Skeletal muscle tissue (tissue), 4 donors: ENCODE measurements around the gene TTC24. TPM values are rescaled to one million over a fixed set of nuclear protein-coding genes. Genes with fewer than 3 reads are reported as not detected.
A peak's percentile ranks its signal among the peaks of the same experiment; 100 is the strongest.

Experiments
- H3K27ac ChIP-seq: one replicate; pipeline ENCODE4 v1.7.0; 2013; ENCODE audit warnings: mild to moderate bottlenecking, low read depth, low read length, inconsistent platforms
- H3K27me3 ChIP-seq, 3 donors: one replicate each; pipeline ENCODE4 v1.7.0; 2013; ENCODE audit warnings: low read length in 3 of 3; ENCODE audit not compliant: control insufficient read depth in 3 of 3, insufficient read depth in 3 of 3
- H3K36me3 ChIP-seq, 3 donors: one replicate each; pipeline ENCODE4 v1.7.0; 2013; ENCODE audit warnings: low read length in 3 of 3; ENCODE audit not compliant: control insufficient read depth in 3 of 3, insufficient read depth in 3 of 3
- H3K4me1 ChIP-seq, 3 donors: one replicate each; pipeline ENCODE4 v1.7.0; 2013; ENCODE audit warnings: low read length in 3 of 3, mild to moderate bottlenecking in 3 of 3; ENCODE audit not compliant: control insufficient read depth in 3 of 3, insufficient read depth in 3 of 3
- H3K4me3 ChIP-seq, 3 donors: one replicate each; pipeline ENCODE4 v1.7.0; 2013; ENCODE audit warnings: low read length in 3 of 3
- H3K9ac ChIP-seq, 3 donors: one replicate each; pipeline ENCODE4 v1.7.0; 2013; ENCODE audit warnings: low read length in 3 of 3, mild to moderate bottlenecking in 3 of 3, moderate library complexity in 2 of 3, low read depth in 1 of 3
- H3K9me3 ChIP-seq, 3 donors: one replicate each; pipeline ENCODE4 v1.7.0; 2013; ENCODE audit warnings: low read length in 3 of 3; ENCODE audit not compliant: control insufficient read depth in 3 of 3
- total RNA-seq: library from RNA; depleted of rRNA; stranded (reverse); fragments of >200 nt; gene quantifications from one replicate; pipeline ENCODE4 v1.2.3, GENCODE V29; 2014
- donor health status: Osteomylitis.

Gene TTC24
- total RNA-seq, 1 donor from 2014 or later = not detected

DNA sequence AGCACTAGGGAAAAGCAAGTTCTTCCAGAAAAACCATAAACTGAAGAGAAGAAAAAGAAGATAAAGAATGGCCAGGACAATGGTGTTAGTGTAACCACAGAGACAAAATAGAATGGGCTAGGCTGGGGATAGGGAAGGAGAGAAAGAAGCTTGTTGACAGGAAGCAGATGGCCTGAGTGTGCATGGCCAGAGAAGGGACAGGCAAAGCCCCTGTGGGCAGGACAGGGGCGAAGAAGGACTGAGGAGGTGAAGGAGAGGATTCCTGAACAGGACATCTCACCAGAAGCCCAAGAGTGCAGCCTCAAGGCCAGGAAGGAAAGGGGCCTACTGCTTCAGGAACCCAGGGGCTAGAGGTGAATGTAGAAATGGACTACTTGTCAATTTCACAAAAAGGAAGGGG lies 36.5 kb upstream of the TTC24 start:
- peaks cover 0 to 13% (median 8%) of the 10 kb centered on the region in 3 donors for H3K4me1 ChIP-seq
- no peak overlapping the region for H3K9ac ChIP-seq
- H3K36me3 ChIP-seq = no peaks in the 10 kb centered on the region
- no peak overlapping the region for H3K4me3 ChIP-seq
- H3K9me3 ChIP-seq = no peaks in the 10 kb centered on the region
- no peak overlapping the region for H3K27ac ChIP-seq
- no peaks in the 10 kb centered on the region for H3K27me3 ChIP-seq

DNA sequence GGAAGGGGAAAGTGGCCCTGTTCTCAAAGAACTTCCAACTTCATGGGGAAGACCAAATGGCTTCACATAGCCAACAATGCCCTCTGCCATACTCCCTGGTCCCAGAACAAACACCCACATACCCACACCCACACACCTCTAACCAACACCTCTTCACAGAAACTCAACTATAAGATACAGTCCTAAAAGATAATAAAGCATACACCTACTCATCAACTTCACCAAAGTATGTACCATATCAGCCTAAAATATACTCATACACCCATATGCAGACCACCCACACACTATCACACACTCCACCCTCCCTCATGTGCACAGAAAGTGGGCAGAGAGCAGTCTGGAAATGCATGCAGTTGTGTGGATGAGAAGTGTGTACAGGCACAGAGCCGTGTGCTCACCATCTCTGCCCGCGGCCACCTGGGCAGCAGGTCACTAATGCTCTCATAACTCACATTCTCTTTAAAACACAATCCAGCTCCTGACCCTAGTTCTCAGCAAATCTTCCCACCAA lies 34.9 kb upstream of the TTC24 start:
- Histone ChIP-seq H3K9me3 (no peaks in the 10 kb centered on the region), H3K9ac (no peak overlapping the region), H3K4me3 (no peak overlapping the region), H3K36me3 (no peaks in the 10 kb centered on the region), H3K4me1 (peaks cover under 1 to 13% (median 5%) of the 10 kb centered on the region in 3 donors), H3K27me3 (no peaks in the 10 kb centered on the region), H3K27ac (no peak overlapping the region)

DNA sequence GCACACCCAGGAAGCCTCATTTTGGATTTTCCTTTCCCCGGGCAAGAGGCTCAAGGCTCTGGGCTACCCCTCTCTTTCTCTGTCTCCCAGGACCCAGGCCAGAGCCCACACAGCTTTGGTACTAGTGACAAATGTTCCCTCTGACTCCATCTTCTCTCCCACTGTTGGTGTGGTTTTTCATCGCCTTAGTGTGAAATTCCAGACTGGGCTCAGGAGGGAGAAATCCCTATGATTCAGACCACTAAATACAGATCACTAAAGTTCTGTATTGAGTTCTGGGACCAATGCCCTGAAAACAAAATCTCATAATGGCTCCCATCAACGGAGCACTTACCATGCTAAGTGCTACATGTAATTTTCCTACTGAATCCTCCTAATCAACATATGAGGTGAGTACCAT lies 33.3 kb upstream of the TTC24 start:
- no peak overlapping the region for H3K27ac ChIP-seq

DNA sequence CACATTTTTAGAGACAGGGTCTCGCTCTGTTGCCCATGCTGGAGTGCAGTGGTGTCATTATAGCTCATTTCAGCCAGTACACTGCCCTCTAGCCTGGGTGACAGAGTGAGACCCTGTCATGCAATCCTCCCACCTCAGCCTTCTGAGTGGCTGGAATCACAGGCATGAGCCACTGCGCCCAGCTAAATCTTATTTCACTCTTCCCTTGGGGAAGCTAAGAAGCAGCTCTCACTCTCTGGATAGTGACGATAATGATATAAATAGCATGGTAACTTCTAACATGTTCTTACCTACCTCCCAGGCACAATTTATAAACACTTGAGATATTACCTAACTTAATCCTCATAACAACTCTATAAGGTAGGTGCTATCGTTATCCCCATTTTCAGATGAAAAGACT lies 32.1 kb upstream of the TTC24 start:
- Histone ChIP-seq H3K4me1 (peaks cover 5 to 7% (median 7%) of the 10 kb centered on the region in 3 donors), H3K27me3 (no peaks in the 10 kb centered on the region), H3K27ac (no peak overlapping the region), H3K4me3 (no peak overlapping the region), H3K9ac (no peak overlapping the region), H3K9me3 (no peaks in the 10 kb centered on the region), H3K36me3 (no peaks in the 10 kb centered on the region)

More for the DNA sequence above, 33.3 kb upstream of the TTC24 start:
- Histone ChIP-seq H3K4me1 (peaks cover 5 to 7% (median 7%) of the 10 kb centered on the region in 3 donors), H3K9ac (no peak overlapping the region), H3K27me3 (no peaks in the 10 kb centered on the region), H3K9me3 (no peaks in the 10 kb centered on the region), H3K36me3 (no peaks in the 10 kb centered on the region), H3K4me3 (no peak overlapping the region)

DNA sequence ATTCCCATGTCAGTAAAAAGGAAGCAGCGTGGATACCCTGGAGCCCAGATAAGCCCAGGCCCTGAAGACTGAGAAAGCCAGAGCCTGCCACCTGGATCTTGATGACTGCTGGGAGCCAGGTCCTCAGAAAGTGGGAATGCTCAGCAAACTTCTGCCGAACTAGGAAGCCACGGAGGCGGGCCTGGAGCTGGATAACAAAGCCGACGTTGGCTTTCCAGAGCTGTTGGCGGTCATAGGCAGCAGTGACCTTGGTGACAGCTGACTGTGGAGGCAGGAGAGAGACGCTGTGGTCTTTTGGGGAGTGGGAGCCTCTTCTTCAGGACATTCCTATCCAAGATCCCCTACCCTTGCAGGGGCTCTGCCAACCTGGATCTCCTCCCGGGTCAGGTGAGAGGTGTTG lies 31.5 kb upstream of the TTC24 start:
- Histone ChIP-seq H3K9ac (no peak overlapping the region), H3K4me1 (peaks cover 5 to 7% (median 7%) of the 10 kb centered on the region in 3 donors), H3K27me3 (no peaks in the 10 kb centered on the region), H3K36me3 (no peaks in the 10 kb centered on the region), H3K4me3 (no peak overlapping the region), H3K27ac (no peak overlapping the region), H3K9me3 (no peaks in the 10 kb centered on the region)

DNA sequence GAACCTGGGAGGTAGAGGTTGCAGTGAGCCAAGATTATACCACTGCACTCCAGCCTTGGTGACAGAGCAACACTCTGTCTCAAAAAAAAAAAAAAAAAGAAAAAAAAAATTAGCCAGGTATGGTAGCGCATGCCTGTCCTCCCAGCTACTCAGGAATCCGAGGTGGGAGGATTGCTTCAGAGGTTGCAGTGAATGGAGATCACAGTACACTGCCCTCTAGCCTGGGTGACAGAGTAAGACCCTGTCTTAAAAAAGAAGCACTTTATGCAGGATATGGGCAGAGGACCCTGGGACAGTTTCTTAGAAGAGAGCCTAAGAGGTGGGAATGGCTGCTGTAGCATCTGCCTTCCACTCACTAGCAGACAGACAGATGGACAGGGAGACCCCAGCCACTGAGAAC lies 30.1 kb upstream of the TTC24 start:
- no peak overlapping the region for H3K27ac ChIP-seq
- H3K27me3 ChIP-seq = no peaks in the 10 kb centered on the region
- H3K4me3 ChIP-seq = no peak overlapping the region
- no peaks in the 10 kb centered on the region for H3K9me3 ChIP-seq
- peaks cover 5 to 7% (median 7%) of the 10 kb centered on the region in 3 donors for H3K4me1 ChIP-seq
- peak overlapping the region in 1 of 3 donors; percentile 54 for H3K9ac ChIP-seq
- no peaks in the 10 kb centered on the region for H3K36me3 ChIP-seq

DNA sequence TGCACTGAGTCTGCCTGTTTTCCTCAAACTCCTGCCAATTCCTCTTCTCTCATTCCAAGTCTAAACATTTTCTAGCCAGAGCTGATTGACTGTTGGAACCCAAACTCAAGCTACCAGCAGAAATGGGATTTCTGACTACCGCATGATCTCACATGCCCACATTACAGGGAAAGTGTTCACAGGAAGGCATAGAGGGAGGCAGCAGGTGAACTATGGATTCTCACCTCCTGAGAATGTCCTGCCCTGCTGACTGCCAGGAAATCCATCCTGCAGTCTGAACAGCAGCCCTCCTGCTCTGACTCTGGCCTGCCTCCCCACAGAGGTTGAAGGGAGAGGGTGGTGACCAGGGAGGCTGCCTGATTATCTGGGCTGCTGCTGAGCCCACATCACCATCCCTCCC lies 29.7 kb upstream of the TTC24 start:
- peak overlapping the region in 1 of 3 donors; percentile 17 for H3K9ac ChIP-seq
- no peak overlapping the region for H3K27ac ChIP-seq
- H3K27me3 ChIP-seq = no peaks in the 10 kb centered on the region
- H3K4me1 ChIP-seq = peaks cover 5 to 7% (median 7%) of the 10 kb centered on the region in 3 donors
- no peak overlapping the region for H3K4me3 ChIP-seq
- no peaks in the 10 kb centered on the region for H3K36me3 ChIP-seq
- no peaks in the 10 kb centered on the region for H3K9me3 ChIP-seq

DNA sequence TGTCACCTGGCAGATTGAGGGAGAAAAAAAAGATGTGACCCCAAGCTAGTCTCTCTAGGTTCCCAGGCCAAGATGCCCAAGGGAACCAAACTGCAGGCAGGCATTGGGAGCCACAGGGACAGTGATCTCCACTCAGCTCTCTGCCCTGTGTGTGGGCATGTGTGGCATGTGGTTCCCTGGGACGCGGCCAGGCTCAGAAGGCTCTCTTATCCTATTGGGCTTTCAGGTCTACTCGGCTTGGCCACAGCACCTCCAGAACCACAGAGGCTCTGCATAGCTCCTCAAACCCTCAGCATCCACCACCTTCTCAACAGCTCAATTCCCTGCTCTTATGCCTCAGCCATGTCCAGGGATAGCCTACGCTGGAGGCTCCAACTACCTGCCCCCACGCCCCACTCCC lies 29.2 kb upstream of the TTC24 start:
- Histone ChIP-seq H3K27me3 (no peaks in the 10 kb centered on the region), H3K9me3 (no peaks in the 10 kb centered on the region), H3K4me1 (peaks cover 5 to 7% (median 7%) of the 10 kb centered on the region in 3 donors), H3K36me3 (no peaks in the 10 kb centered on the region), H3K27ac (no peak overlapping the region), H3K4me3 (no peak overlapping the region), H3K9ac (no peak overlapping the region)

DNA sequence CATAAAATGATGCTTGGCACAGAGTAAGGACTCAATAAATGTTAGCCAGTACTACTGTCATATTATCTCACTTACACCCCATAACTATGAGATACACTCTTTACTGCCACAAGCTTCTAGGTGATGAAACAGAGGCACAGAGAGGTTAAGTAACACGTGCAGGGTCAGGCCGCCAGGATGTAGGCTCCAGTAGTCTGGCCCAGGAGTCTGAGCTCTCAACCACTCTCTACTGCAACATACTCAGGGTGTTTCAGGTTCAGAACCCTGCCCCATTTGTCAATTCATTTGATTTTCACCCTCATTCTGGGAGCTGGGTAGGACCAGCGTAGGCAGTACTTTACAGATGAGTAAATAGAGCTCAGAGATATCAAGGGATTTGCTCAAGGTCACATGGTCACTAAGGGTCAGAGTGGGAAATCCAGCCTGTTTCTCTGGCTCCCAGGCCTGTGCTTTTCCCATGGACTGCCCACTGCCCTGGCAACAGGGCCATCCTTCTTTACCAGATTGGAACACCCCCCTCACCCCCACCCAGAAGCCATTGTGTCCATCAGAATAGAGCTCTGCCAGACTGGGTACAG lies 28.4 kb upstream of the TTC24 start:
- no peak overlapping the region for H3K4me3 ChIP-seq
- no peaks in the 10 kb centered on the region for H3K9me3 ChIP-seq
- H3K9ac ChIP-seq = no peak overlapping the region
- no peaks in the 10 kb centered on the region for H3K27me3 ChIP-seq
- H3K27ac ChIP-seq = no peak overlapping the region
- H3K36me3 ChIP-seq = no peaks in the 10 kb centered on the region
- peaks cover 5 to 7% (median 7%) of the 10 kb centered on the region in 3 donors for H3K4me1 ChIP-seq

DNA sequence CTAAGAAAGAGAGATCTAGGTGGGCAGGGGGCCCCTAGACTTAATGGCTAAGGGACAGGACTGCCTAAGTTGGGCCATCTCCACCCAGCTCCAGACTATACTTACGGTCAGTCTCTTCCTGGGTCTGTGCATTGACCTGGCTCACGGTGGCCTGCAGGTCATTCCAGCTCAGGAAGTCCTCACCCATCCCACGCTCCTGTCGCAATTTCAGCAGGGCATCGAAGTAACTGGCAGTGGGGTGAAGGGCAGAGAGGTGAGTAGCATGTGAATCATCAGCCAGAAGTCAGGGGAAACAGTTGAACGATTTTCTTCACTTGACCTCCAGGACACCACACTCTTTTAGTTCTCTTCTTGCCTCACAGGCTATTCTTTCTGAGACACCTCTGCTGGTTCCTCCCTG lies 27.7 kb upstream of the TTC24 start:
- no peak overlapping the region for H3K4me3 ChIP-seq
- no peaks in the 10 kb centered on the region for H3K27me3 ChIP-seq
- no peaks in the 10 kb centered on the region for H3K9me3 ChIP-seq
- H3K36me3 ChIP-seq = no peaks in the 10 kb centered on the region
- H3K4me1 ChIP-seq = peaks cover 5 to 9% (median 7%) of the 10 kb centered on the region in 3 donors
- H3K9ac ChIP-seq = no peak overlapping the region
- H3K27ac ChIP-seq = no peak overlapping the region
